Measurements from ENCODE around the gene SCNM1. TPM values are rescaled to one million over a fixed set of nuclear protein-coding genes. Genes with fewer than 3 reads are reported as not detected.

The SCNM1 gene
- polyA plus RNA-seq, 1 donor (not counting 4 experiments of a cell fraction or from before 2014, with no cell fraction given) = 26.2 TPM

DNA sequence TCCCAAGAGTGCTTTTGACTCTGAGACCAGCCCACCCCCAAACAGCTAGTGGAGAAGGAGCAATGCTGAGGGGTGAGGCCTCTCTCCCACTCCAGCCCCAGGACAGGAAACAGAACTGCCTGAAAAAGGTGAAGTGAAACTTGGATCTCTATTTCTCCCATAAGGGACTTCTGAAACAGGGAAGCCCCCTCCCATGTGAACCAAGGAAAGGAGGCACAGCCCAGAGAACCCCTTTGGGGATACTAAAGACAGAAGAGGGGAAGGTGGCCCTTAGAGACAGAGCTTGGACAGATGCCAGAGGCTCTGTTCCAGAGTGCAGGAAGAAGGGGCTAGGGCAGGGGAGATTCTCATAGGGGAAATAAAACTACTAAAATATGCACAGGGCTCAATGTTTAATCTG, 6.6 kb upstream of the SCNM1 start:
- H3K27ac ChIP-seq (ENCODE audit: control insufficient read depth, insufficient read depth, low read length) = no peak overlapping the region
- no peaks in the 10 kb centered on the region for H3K27me3 ChIP-seq (ENCODE audit: control insufficient read depth, extremely low read depth, insufficient read depth, low read length)
- no peaks in the 10 kb centered on the region for H3K9me3 ChIP-seq (ENCODE audit: control insufficient read depth, low read depth, low read length)
- no peak overlapping the region for H2AFZ ChIP-seq (ENCODE audit: control insufficient read depth, low read length)
- H3K79me2 ChIP-seq (ENCODE audit: control insufficient read depth, insufficient read depth, low read length) = no peaks in the 10 kb centered on the region
- no peak overlapping the region for H3K9ac ChIP-seq (ENCODE audit: control insufficient read depth, extremely low read depth, insufficient read depth, low read length)
- no peaks in the 10 kb centered on the region for H4K20me1 ChIP-seq (ENCODE audit: control insufficient read depth, extremely low read depth, insufficient read depth, low read length)
- no peak overlapping the region for H3K4me2 ChIP-seq (ENCODE audit: control insufficient read depth, extremely low read depth, insufficient read depth, low read depth, low read length)
- dilution Hi-C loops (cut with MboI; ENCODE audit: extremely low pct_ligation_motif_present, low sequenced_read_pairs) = no loop called here
- peaks cover 3% of the 10 kb centered on the region for H3K4me1 ChIP-seq (ENCODE audit: control insufficient read depth, extremely low read depth, insufficient read depth, low read length)
- H3K4me3 ChIP-seq (ENCODE audit: control insufficient read depth in 2 of 3, extremely low read depth in 1 of 3, insufficient read depth in 2 of 3, low read depth in 1 of 3, low read length in 3 of 3) = no peak overlapping the region
- DNase-seq (ENCODE audit: low read depth, low spot score) = no peak
- H3K36me3 ChIP-seq (ENCODE audit: control insufficient read depth in 2 of 2, extremely low read depth in 1 of 2, insufficient read depth in 2 of 2, low read length in 2 of 2) = peaks cover 10 to 21% of the 10 kb centered on the region in 2 experiments
- no peaks in the 10 kb centered on the region for H3K9me1 ChIP-seq (ENCODE audit: control insufficient read depth, extremely low read depth, insufficient read depth, low read length)
- TF ChIP-seq, protein P1, sequence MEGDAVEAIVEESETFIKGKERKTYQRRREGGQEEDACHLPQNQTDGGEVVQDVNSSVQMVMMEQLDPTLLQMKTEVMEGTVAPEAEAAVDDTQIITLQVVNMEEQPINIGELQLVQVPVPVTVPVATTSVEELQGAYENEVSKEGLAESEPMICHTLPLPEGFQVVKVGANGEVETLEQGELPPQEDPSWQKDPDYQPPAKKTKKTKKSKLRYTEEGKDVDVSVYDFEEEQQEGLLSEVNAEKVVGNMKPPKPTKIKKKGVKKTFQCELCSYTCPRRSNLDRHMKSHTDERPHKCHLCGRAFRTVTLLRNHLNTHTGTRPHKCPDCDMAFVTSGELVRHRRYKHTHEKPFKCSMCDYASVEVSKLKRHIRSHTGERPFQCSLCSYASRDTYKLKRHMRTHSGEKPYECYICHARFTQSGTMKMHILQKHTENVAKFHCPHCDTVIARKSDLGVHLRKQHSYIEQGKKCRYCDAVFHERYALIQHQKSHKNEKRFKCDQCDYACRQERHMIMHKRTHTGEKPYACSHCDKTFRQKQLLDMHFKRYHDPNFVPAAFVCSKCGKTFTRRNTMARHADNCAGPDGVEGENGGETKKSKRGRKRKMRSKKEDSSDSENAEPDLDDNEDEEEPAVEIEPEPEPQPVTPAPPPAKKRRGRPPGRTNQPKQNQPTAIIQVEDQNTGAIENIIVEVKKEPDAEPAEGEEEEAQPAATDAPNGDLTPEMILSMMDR (optimal IDR thresholded peaks at IDR 0.05 in 1 of 3, IDR thresholded peaks at IDR 0.05 in 1 of 3, conservative IDR thresholded peaks at IDR 0.05 in 1 of 3; ENCODE audit: extremely low read depth in 1 of 3, insufficient read depth in 2 of 3, low read length in 3 of 3) = no peak
- no peak for FAIRE-seq

- DNase-seq (ENCODE audit: low read depth, low spot score) = no peak
- Histone ChIP-seq H3K79me2 (ENCODE audit: control insufficient read depth, insufficient read depth, low read length) (peaks cover 18% of the 10 kb centered on the region), H3K4me1 (ENCODE audit: control insufficient read depth, extremely low read depth, insufficient read depth, low read length) (peaks cover 12% of the 10 kb centered on the region), H3K27me3 (ENCODE audit: control insufficient read depth, extremely low read depth, insufficient read depth, low read length) (no peaks in the 10 kb centered on the region), H4K20me1 (ENCODE audit: control insufficient read depth, extremely low read depth, insufficient read depth, low read length) (no peaks in the 10 kb centered on the region), H2AFZ (ENCODE audit: control insufficient read depth, low read length) (peak overlapping the region; percentile 88), H3K36me3 (ENCODE audit: control insufficient read depth in 2 of 2, extremely low read depth in 1 of 2, insufficient read depth in 2 of 2, low read length in 2 of 2) (peaks cover 3 to 16% of the 10 kb centered on the region in 2 experiments), H3K27ac (ENCODE audit: control insufficient read depth, insufficient read depth, low read length) (peak overlapping the region; percentile 55), H3K9me1 (ENCODE audit: control insufficient read depth, extremely low read depth, insufficient read depth, low read length) (peaks cover 2% of the 10 kb centered on the region), H3K4me2 (ENCODE audit: control insufficient read depth, extremely low read depth, insufficient read depth, low read depth, low read length) (peak overlapping the region; percentile 96), H3K9me3 (ENCODE audit: control insufficient read depth, low read depth, low read length) (no peaks in the 10 kb centered on the region), H3K9ac (ENCODE audit: control insufficient read depth, extremely low read depth, insufficient read depth, low read length) (peak overlapping the region; percentile 88), H3K4me3 (ENCODE audit: control insufficient read depth in 2 of 3, extremely low read depth in 1 of 3, insufficient read depth in 2 of 3, low read depth in 1 of 3, low read length in 3 of 3) (peak overlapping the region; percentile 65 to 94 (median 68))
- no peak for FAIRE-seq
- TF ChIP-seq, protein P1 (optimal IDR thresholded peaks at IDR 0.05 in 1 of 3, IDR thresholded peaks at IDR 0.05 in 1 of 3, conservative IDR thresholded peaks at IDR 0.05 in 1 of 3; ENCODE audit: extremely low read depth in 1 of 3, insufficient read depth in 2 of 3, low read length in 3 of 3) = no peak
- no peak for TF ChIP-seq EZH2 (IDR thresholded peaks at IDR 0.05; ENCODE audit: low read length)
- dilution Hi-C loops (cut with MboI; ENCODE audit: extremely low pct_ligation_motif_present, low sequenced_read_pairs) = no loop called here
Measured at GRCh38 chr1:151164732-151165280, 1.1 kb upstream of the SCNM1 start.
